ENCODE results near the gene SMIM33. TPM values are rescaled to one million over a fixed set of nuclear protein-coding genes. Genes with fewer than 3 reads are reported as not detected.

Gene SMIM33
- total RNA-seq, result under 1 TPM in 2 of 4 donors, not detected in 2; 0.55 to 0.64 TPM

GRCh38 chr5:139470821-139471300 lies at the start of gene SMIM33:
Gene SMIM33, plus strand, starts transcription at chr5:139471004. Its CDS starts 118 bp downstream, at chr5:139471122.
- Histone ChIP-seq H3K27ac (peak within 1 kb of the TSS; percentile 48 to 81 (median 76)), H3K36me3 (no peaks in the 10 kb centered on the region), H3K9me3 (no peaks in the 10 kb centered on the region), H3K27me3 (no peaks in the 10 kb centered on the region), H3K4me3 (peak within 1 kb of the TSS in 3 of 4 donors; percentile 3 to 42 (median 26)), H3K4me1 (peaks cover 0 to 52% (median 24%) of the 10 kb centered on the region in 4 donors)
- DNase-seq, result peak; percentile 71
- 21 to 26% methylated on average over 2 to 9 of the region's 9 CpGs for WGBS, 2 donors (ENCODE audit: low coverage in 1 of 2)
- intact Hi-C loops (cut with DNase I; ENCODE audit: low total_unique reads) (no loop called here), in situ Hi-C loops (cut with MboI; ENCODE audit: low pct_ligation_motif_present in 1 of 4, low pct_unique_long_range_greater_than_20kb in 1 of 4, low sequenced_read_pairs in 3 of 4) (no loop called here)
- TF ChIP-seq POLR2AphosphoS5 (IDR thresholded peaks at IDR 0.05) (peak in 1 of 3 donors; percentile 41), CTCF (IDR thresholded peaks at IDR 0.05) (no peak), EP300 (IDR thresholded peaks at IDR 0.05; ENCODE audit: low read depth) (no peak), POLR2A (IDR thresholded peaks at IDR 0.05) (peak; percentile 56)

- H3K4me1 ChIP-seq, result peaks cover 8 to 28% (median 12%) of the 10 kb centered on the region in 4 donors
- no peak overlapping the region for H3K27ac ChIP-seq
- WGBS, 2 donors (ENCODE audit: low coverage in 1 of 2), result 38 to 61% methylated on average over 4 to 5 of the region's 5 CpGs
- intact Hi-C loops (cut with DNase I; ENCODE audit: low total_unique reads) (loop anchor here (5.0 to 10.0 kb wide), 2 partner anchors 90 to 342 kb away; no protein-coding TSS in a partner anchor), in situ Hi-C loops (cut with MboI; ENCODE audit: low pct_ligation_motif_present in 1 of 4, low pct_unique_long_range_greater_than_20kb in 1 of 4, low sequenced_read_pairs in 3 of 4) (loop anchor here in 3 of 4 donors (5.0 to 10.0 kb wide), 3 partner anchors 82 to 95 kb away; no protein-coding TSS in a partner anchor)
- no peaks in the 10 kb centered on the region for H3K27me3 ChIP-seq
- no peaks in the 10 kb centered on the region for H3K9me3 ChIP-seq
- peaks cover 0 to 2% (median 0%) of the 10 kb centered on the region in 4 donors for H3K36me3 ChIP-seq
- no peak for DNase-seq
- TF ChIP-seq EP300 (IDR thresholded peaks at IDR 0.05; ENCODE audit: low read depth) (no peak), CTCF (IDR thresholded peaks at IDR 0.05) (peak; percentile 70 to 85 (median 77))
- H3K4me3 ChIP-seq, result no peak overlapping the region
Observed at GRCh38 chr5:139422307-139422893, 48.4 kb upstream of the SMIM33 start.

GRCh38 chr5:139425497-139425896 lies 45.3 kb upstream of the SMIM33 start:
- no peak overlapping the region for H3K27ac ChIP-seq
- WGBS, 2 donors (ENCODE audit: low coverage in 1 of 2), result 53 to 83% methylated on average over 3 to 5 of the region's 5 CpGs
- H3K4me1 ChIP-seq, result no peaks in the 10 kb centered on the region
- no peaks in the 10 kb centered on the region for H3K9me3 ChIP-seq
- TF ChIP-seq EP300 (IDR thresholded peaks at IDR 0.05; ENCODE audit: low read depth), result no peak
- no peak for TF ChIP-seq POLR2A (IDR thresholded peaks at IDR 0.05)
- TF ChIP-seq CTCF (IDR thresholded peaks at IDR 0.05), result no peak
- no peak for TF ChIP-seq POLR2AphosphoS5 (IDR thresholded peaks at IDR 0.05)
- intact Hi-C loops (cut with DNase I; ENCODE audit: low total_unique reads) (loop anchor here (10.0 kb wide), 1 partner anchor 339 kb away; no protein-coding TSS in a partner anchor), in situ Hi-C loops (cut with MboI; ENCODE audit: low pct_ligation_motif_present in 1 of 4, low pct_unique_long_range_greater_than_20kb in 1 of 4, low sequenced_read_pairs in 3 of 4) (loop anchor here (5.0 to 25.0 kb wide), 4 partner anchors 79 to 337 kb away; no protein-coding TSS in a partner anchor)
- peaks cover 0 to 2% (median 0%) of the 10 kb centered on the region in 4 donors for H3K36me3 ChIP-seq
- H3K4me3 ChIP-seq, result no peak overlapping the region
- no peaks in the 10 kb centered on the region for H3K27me3 ChIP-seq
- DNase-seq, result no peak

- Histone ChIP-seq H3K27ac (no peak overlapping the region), H3K9me3 (no peaks in the 10 kb centered on the region), H3K36me3 (peaks cover 0 to 2% (median 0%) of the 10 kb centered on the region in 4 donors), H3K4me3 (no peak overlapping the region), H3K27me3 (no peaks in the 10 kb centered on the region), H3K4me1 (no peaks in the 10 kb centered on the region)
- DNase-seq, result no peak
- 77 to 84% methylated on average over 4 to 8 of the region's 8 CpGs for WGBS, 2 donors (ENCODE audit: low coverage in 1 of 2)
- intact Hi-C loops (cut with DNase I; ENCODE audit: low total_unique reads) (loop anchor here (10.0 kb wide), 1 partner anchor 338 kb away; no protein-coding TSS in a partner anchor), in situ Hi-C loops (cut with MboI; ENCODE audit: low pct_ligation_motif_present in 1 of 4, low pct_unique_long_range_greater_than_20kb in 1 of 4, low sequenced_read_pairs in 3 of 4) (loop anchor here (5.0 to 25.0 kb wide), 4 partner anchors 78 to 336 kb away; no protein-coding TSS in a partner anchor)
- no peak for TF ChIP-seq POLR2A (IDR thresholded peaks at IDR 0.05)
- no peak for TF ChIP-seq POLR2AphosphoS5 (IDR thresholded peaks at IDR 0.05)
- no peak for TF ChIP-seq EP300 (IDR thresholded peaks at IDR 0.05; ENCODE audit: low read depth)
- TF ChIP-seq CTCF (IDR thresholded peaks at IDR 0.05), result no peak
Observed at GRCh38 chr5:139426203-139426885, 44.5 kb upstream of the SMIM33 start.
